Measurements from ENCODE around the gene FKBP5.
"Not testable (repeated sequence)": the region's sequence is repeated elsewhere in the genome, so short reads cannot be mapped to it uniquely, and the experiment has no call there.

The FKBP5 gene

DNA sequence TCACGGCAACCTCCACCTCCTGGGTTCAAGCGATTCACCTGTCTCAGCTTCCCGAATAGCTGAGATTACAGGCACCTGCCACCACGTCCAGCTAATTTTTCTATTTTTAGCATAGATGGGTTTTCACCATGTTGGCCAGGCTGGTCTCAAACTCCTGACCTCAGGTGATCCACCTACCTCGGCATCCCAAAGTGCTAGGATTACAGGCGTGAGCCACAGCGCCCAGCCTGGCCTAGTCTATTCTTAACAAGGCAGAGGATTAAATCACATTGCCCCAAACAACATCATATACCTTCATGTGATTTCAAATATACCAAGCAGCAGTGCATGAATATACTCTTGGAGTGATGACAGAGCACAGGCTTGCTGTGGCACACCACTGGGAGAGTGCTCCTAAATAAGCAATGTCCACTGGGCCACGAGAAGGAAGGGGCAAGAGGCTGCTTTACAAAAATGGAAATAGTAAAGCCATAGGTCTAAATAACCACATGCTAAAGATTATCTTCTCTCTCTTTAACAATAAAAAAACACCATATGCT is 99.4 kb downstream of the FKBP5 start:
- no peak for DNase-seq (ENCODE audit: low read depth, low spot score)

GRCh38 chr6:35587167-35587566 is 101.5 kb downstream of the FKBP5 start:
- DNase-seq (ENCODE audit: low read depth, low spot score): no peak

GRCh38 chr6:35586542-35586941 is 102.2 kb downstream of the FKBP5 start:
- no peak for DNase-seq (ENCODE audit: low read depth, low spot score)

GRCh38 chr6:35585658-35586057 is 103.1 kb downstream of the FKBP5 start:
- no peak for DNase-seq (ENCODE audit: low read depth, low spot score)

DNA sequence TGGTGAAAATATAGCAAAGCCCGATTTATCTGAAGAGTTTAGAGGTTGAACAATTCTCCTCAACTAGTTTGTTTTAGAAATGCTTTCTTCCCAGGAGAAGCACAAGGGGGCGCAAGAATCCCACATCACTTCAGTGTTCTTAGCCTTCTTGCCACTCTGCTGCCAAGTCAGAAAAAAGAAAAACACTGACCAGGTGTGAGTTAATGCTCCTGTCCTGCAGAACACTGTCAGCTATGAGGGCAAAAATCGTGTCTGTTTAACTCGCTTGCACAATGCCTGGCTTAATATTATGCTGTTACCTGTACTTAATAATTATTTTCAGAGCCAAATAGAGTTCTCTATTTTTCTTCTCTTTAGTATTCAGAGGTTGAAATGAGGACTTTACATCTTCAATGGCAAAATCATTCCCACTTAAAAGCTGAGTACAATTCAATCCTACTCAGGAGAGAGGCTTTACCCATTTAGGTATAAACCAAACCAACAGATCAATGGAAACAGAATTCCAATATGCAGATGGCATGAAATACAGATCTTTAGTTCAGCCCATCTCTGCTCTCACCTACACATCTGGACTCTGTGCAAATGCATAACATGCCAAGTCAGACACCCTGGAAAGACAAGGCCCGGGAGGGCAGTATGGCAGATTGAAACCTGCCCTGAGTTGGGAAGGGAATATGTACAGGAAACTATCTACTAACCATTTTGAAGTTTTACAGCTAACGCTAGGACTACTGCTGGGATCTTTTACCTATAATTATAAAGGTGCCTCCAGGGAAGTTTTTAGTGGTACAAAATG is 104.6 kb downstream of the FKBP5 start:
- DNase-seq (ENCODE audit: low read depth, low spot score): no peak

DNA sequence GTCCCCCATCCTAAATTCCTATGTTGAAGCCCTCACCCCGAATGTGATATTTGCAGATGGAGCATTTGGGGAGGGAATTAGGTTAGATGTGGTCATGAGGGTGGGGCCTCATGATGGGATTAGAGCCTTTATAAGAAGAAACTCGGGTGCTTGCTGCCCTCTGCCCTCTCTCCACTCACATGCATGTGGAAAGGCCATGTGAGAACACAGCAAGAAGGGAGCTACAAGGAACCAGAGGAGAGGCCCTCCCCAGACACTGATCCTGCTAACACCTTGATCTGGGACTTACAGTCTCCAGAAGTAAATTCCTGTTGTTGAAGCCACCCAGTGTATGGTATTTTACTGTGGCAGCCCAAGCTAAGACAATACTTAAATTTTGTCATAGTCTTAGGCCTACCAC is 106.4 kb downstream of the FKBP5 start:
- DNase-seq (ENCODE audit: low read depth, low spot score): no peak

DNA sequence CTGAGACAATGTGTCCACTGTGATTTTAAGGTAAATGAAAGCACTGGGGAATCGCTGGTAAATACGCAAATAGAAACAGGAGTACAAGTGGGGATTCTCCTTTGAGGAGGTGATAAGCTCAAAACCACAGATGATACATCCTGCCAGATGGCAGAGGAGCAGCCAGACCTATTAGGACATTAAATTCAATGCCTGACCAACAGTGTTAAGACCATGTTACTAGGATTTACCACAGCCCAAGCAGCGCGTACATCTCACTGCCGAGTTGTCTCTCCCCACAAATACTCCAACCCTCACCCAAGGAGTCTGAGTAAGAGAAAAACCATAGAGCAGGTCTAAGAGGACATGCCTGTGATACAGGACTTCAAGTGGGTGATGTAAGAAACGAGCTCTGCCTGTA is 107.1 kb downstream of the FKBP5 start:
- DNase-seq (ENCODE audit: low read depth, low spot score): no peak

- DNase-seq (ENCODE audit: low read depth, low spot score): no peak
Observed at GRCh38 chr6:35580836-35581235, 107.9 kb downstream of the FKBP5 start.

GRCh38 chr6:35576682-35577081 is 112.0 kb downstream of the FKBP5 start:
- no peak for DNase-seq (ENCODE audit: low read depth, low spot score)

GRCh38 chr6:35573495-35574110 is 115.1 kb downstream of the FKBP5 start:
- DNase-seq (ENCODE audit: low read depth, low spot score): no peak

DNA sequence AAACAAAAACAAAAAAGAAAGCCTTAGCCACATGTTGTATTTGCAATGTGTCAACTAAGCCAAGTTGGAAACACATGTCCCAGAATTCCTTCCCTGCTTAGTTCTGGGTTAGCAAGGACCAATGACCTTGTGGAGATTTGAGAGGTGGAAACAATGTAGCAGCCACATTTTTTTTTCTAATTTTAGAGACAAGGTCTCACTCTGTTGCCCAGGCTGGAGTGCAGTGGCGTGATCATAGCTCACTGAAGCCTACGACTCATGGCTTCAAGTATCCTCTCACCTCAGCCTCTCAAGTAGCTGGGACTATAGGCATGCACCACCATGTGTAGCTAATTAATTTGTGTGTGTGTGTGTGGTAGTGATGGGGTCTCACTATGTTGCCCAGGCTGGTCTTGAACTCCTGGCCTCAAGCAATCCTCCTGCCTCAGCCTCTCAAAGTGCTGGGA is 117.8 kb downstream of the FKBP5 start:
- not testable (repeated sequence) for DNase-seq (ENCODE audit: low read depth, low spot score)

- no peak for DNase-seq (ENCODE audit: low read depth, low spot score)
Observed at GRCh38 chr6:35569011-35569461, 119.7 kb downstream of the FKBP5 start.

DNA sequence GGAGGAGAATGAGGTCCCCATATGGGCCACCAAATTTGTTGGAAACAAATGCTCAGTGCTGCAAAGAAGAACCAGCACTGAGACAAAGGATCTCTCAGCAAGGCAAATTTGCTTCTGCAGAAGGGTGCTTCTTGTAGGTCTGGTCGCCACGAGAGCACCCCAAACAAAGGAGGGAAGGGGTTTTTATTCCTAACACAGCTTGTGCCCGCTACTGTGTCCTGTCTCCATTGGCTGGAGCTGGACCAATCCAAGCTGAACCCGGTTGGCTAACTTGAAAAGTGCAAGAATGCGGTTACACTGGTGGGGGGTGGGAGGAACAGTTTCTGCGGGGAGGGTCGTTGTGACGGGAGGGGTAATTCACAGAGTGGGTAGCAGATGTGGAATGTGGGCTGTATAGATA is 121.9 kb downstream of the FKBP5 start:
- DNase-seq (ENCODE audit: low read depth, low spot score): no peak

GRCh38 chr6:35564733-35565132 is 124.0 kb downstream of the FKBP5 start:
- DNase-seq (ENCODE audit: low read depth, low spot score): no peak

GRCh38 chr6:35562060-35562459 is 126.7 kb downstream of the FKBP5 start:
- DNase-seq (ENCODE audit: low read depth, low spot score): no peak

DNA sequence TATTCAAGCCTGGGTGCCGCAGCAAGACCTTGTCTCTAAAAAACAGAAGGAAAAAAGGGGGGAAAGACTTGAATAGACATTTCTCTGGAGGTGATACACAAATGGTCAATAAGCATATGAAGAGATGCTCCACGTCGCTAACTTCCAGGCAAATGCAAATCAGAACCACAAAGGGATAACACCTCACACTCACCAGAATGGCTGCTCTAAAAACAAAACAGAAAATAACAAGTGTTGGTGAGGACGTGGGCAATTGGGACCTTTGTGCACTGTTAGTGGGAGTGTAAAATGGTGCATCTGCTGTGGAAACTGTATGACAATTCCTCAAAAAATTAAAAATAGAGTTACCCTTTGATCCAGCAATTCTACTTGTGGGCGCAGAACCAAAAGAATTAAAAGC is 127.6 kb downstream of the FKBP5 start:
- DNase-seq (ENCODE audit: low read depth, low spot score): no peak

DNA sequence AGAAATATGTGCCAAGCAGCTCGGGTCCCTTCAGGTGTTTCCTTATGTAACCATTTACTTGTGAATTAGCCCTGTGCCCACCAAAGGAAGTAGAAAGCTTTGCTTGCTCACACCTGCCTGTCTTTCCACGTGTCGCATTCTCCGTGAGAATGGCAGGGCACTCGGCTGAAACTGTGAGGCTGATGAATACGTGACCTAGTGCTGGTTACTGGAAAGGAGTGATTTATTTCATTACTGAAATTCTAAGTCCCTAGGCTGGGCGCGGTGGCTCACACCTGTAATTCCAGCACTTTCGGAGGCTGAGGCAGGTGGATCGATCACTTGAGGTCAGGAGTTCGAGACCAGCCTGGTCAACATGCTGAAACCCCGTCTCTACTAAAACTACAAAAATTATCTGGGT is 130.1 kb downstream of the FKBP5 start:
- no peak for DNase-seq (ENCODE audit: low read depth, low spot score)

- no peak for DNase-seq (ENCODE audit: low read depth, low spot score)
Observed at GRCh38 chr6:35557239-35557638, 131.5 kb downstream of the FKBP5 start.

DNA sequence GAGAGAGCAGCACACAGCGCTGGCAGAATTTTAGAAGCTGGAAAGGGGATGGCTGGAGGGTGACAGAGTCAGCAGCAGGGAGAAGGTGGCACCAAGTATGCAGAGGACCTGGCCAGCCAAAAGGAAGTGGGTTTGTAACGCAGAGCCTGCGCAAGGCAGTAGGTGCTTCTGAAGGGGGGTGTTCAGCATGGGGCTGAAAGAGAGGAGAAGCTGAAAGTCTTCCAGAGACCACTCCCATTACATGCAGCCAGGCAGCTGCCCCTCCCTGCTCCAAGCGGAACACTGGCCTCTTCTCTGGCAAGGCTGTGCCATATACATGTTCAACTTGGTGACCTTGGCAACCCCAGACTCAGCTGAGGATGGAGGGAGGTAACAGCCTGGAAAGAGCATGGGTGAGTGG is 133.9 kb downstream of the FKBP5 start:
- DNase-seq (ENCODE audit: low read depth, low spot score): no peak

- DNase-seq (ENCODE audit: low read depth, low spot score): no peak
Observed at GRCh38 chr6:35553315-35553714, 135.4 kb downstream of the FKBP5 start.

DNA sequence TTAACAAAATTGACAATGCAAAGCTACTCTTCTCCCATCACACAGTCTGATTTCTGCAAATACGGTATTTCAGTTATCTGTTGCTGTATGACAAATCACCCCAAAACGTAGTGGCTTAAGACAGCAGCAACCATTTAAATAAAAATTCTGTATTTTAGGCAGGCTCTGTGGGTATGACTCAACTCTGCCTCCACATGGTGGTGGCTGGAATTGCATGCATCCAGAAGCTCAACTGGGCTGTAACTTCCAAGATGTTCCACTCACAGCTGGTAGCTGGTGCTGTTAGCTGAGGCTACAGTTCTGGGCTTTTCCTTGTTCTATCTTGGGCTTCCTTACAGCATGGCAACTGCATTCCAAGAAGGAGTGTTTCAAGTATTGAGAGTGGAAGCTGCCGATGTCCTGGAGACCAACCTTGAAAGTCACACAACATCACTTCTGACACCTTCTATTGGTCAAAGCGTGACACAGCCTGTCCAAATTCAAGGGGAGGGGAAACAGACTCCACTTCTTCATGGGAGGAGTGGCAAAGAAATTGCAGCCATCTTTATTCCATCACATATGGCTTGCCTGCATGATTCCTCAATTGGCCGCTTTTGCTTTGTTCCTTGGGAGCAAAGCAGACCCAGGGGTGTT is 136.3 kb downstream of the FKBP5 start:
- DNase-seq (ENCODE audit: low read depth, low spot score): no peak

- no peak for DNase-seq (ENCODE audit: low read depth, low spot score)
Observed at GRCh38 chr6:35550437-35550836, 138.3 kb downstream of the FKBP5 start.

DNA sequence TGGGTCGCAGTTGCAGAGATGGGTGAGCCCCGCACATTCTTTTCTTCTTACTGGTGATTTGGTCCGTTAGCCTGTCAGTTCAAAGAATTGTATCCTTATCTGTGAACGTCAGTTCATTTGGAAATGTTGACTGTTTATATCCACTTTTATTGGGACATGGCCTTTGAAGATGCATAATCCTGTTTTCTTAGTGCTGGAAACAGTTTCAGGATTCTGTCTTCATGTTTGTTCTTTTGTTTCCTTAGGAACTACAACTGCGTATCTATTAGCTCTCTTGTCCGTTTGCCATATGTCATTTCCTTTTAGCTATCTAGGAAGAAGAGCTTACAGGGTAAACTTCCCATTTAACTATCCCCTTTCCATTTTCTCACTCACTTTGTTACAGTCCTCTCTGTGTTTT is 141.0 kb downstream of the FKBP5 start:
- DNase-seq (ENCODE audit: low read depth, low spot score): no peak

All from brain pericyte (primary cell).